NCI-H2107 treated with DMSO at 0.1 percent for 48 hours (cell line): ENCODE measurements around the gene CCNB1IP1.
A peak's percentile ranks its signal among the peaks of the same experiment; 100 is the strongest.
"Not testable (repeated sequence)": the region's sequence is repeated elsewhere in the genome, so short reads cannot be mapped to it uniquely, and the experiment has no call there.

Source experiments
- DNase-seq: peaks from one replicate; lab custom pipeline; 2025; ENCODE audit not compliant: unreplicated experiment; lab: John Stamatoyannopoulos, UW

The CCNB1IP1 gene

GRCh38 chr14:20333494-20333841, 389 bp upstream of the CCNB1IP1 start:
- no peak for DNase-seq

- peak; percentile 59 for DNase-seq
Measured at GRCh38 chr14:20332431-20332787, 670 bp downstream of the CCNB1IP1 start.

GRCh38 chr14:20331053-20331613, 1.9 kb downstream of the CCNB1IP1 start:
- no peak for DNase-seq

- DNase-seq, result no peak
Measured at GRCh38 chr14:20329355-20329754, 3.7 kb downstream of the CCNB1IP1 start.

GRCh38 chr14:20328705-20329104, 4.4 kb downstream of the CCNB1IP1 start:
- no peak for DNase-seq

- peak; percentile 62 for DNase-seq
Measured at GRCh38 chr14:20327005-20327869, 5.8 kb downstream of the CCNB1IP1 start.

- no peak for DNase-seq
Measured at GRCh38 chr14:20317720-20318119, 15.4 kb downstream of the CCNB1IP1 start.

GRCh38 chr14:20314026-20314425, 19.1 kb downstream of the CCNB1IP1 start:
- no peak for DNase-seq

GRCh38 chr14:20306079-20306423, 27.0 kb downstream of the CCNB1IP1 start:
- DNase-seq, result no peak

- peak; percentile 87 for DNase-seq
Measured at GRCh38 chr14:20305265-20306078, 27.6 kb downstream of the CCNB1IP1 start, which contains the start of gene TTC5. TTC5 (minus strand) TSS chr14:20305951; CDS start chr14:20305937, 14 bp downstream.

- no peak for DNase-seq
Measured at GRCh38 chr14:20302042-20302755, 30.9 kb downstream of the CCNB1IP1 start.

- DNase-seq, result no peak
Measured at GRCh38 chr14:20295067-20295466, 38.0 kb downstream of the CCNB1IP1 start.

GRCh38 chr14:20294636-20295035, 38.4 kb downstream of the CCNB1IP1 start:
- DNase-seq, result no peak

- DNase-seq, result not testable (repeated sequence)
Measured at GRCh38 chr14:20281998-20282397, 51.1 kb downstream of the CCNB1IP1 start.

- DNase-seq, result not testable (repeated sequence)
Measured at GRCh38 chr14:20280265-20280664, 52.8 kb downstream of the CCNB1IP1 start.

- no peak for DNase-seq
Measured at GRCh38 chr14:20278414-20278813, 54.7 kb downstream of the CCNB1IP1 start.

- no peak for DNase-seq
Measured at GRCh38 chr14:20277409-20277808, 55.7 kb downstream of the CCNB1IP1 start.

GRCh38 chr14:20274062-20274461, 59.0 kb downstream of the CCNB1IP1 start:
- DNase-seq, result no peak

GRCh38 chr14:20264361-20264760, 68.7 kb downstream of the CCNB1IP1 start:
- not testable (repeated sequence) for DNase-seq

GRCh38 chr14:20262642-20263128, 70.4 kb downstream of the CCNB1IP1 start:
- DNase-seq, result no peak
